SU-DHL-6 (cell line): ENCODE measurements around the gene UPF3A.
"Not testable (repeated sequence)": the region's sequence is repeated elsewhere in the genome, so short reads cannot be mapped to it uniquely, and the experiment has no call there.

Experiments used
- H2AFZ ChIP-seq: fragments of 200-600 bp; sonication (generic); 2 replicates; pipeline ENCODE4 v1.6.1; 2014; ENCODE audit warnings: low read depth, mild to moderate bottlenecking, moderate library complexity, mixed read lengths, antibody characterized with exemption, low read length; ENCODE audit not compliant: severe bottlenecking
- H3F3A ChIP-seq: fragments of 200-600 bp; shearing (Covaris generic); 2 replicates; pipeline ENCODE4 v1.6.0; 2016; ENCODE audit warnings: antibody characterized with exemption, mild to moderate bottlenecking; ENCODE audit not compliant: insufficient read depth
- H3K27ac ChIP-seq: fragments of 200-600 bp; sonication (generic); 2 replicates; pipeline ENCODE4 v1.5.1; 2016; ENCODE audit warnings: low read depth, mild to moderate bottlenecking, low read length, moderate library complexity, mixed read lengths
- H3K27me3 ChIP-seq: fragments of 200-600 bp; sonication (generic), shearing (Covaris generic); 2 replicates; pipeline ENCODE4 v1.6.0; 2014; ENCODE audit warnings: mild to moderate bottlenecking, low read length
- H3K36me3 ChIP-seq: fragments of 200-600 bp; sonication (generic); 2 replicates; pipeline ENCODE4 v1.6.1; 2014; ENCODE audit warnings: mild to moderate bottlenecking, low read length, mixed read lengths
- H3K4me2 ChIP-seq: fragments of 300-600, 200-600 bp; shearing (Covaris generic), sonication (generic); 2 replicates; pipeline ENCODE4 v1.6.0; 2014; ENCODE audit warnings: low read length, low read depth, mild to moderate bottlenecking; ENCODE audit not compliant: poor library complexity, severe bottlenecking
- H3K4me3 ChIP-seq: fragments of 200-600 bp; sonication (generic); 2 replicates; pipeline ENCODE4 v1.5.1; 2014; ENCODE audit warnings: antibody characterized with exemption, low read length, mild to moderate bottlenecking, mixed read lengths; ENCODE audit not compliant: insufficient read depth, poor library complexity, severe bottlenecking
- H3K79me2 ChIP-seq: fragments of 200-600 bp; sonication (generic); 2 replicates; pipeline ENCODE4 v1.6.1; 2014; ENCODE audit warnings: mild to moderate bottlenecking, low read length, moderate library complexity; ENCODE audit not compliant: insufficient read depth
- H3K9ac ChIP-seq: fragments of 200-600 bp; sonication (generic); 2 replicates; pipeline ENCODE4 v1.7.0; 2014; ENCODE audit warnings: mild to moderate bottlenecking, low read length
- H3K9me2 ChIP-seq: fragments of 200-600 bp; sonication (generic); replicated peaks from 2 replicates; pipeline ENCODE4 v1.6.1; 2014; ENCODE audit warnings: low read length; ENCODE audit not compliant: insufficient read depth
- H3K9me3 ChIP-seq: fragments of 200-600 bp; sonication (generic); 2 replicates; pipeline ENCODE4 v1.6.1; 2014; ENCODE audit warnings: low read length, mixed read lengths; ENCODE audit not compliant: insufficient read depth
- H4K20me1 ChIP-seq: fragments of 200-600 bp; sonication (generic); 2 replicates; pipeline ENCODE4 v1.6.1; 2014; ENCODE audit warnings: low read depth, mild to moderate bottlenecking, antibody characterized with exemption, low read length, moderate library complexity, mixed read lengths
- EZH2phosphoT487 ChIP-seq: fragments of 200-600 bp; sonication (generic), shearing (Covaris generic); conservative IDR thresholded peaks from 2 replicates; pipeline ENCODE4 v1.6.1; 2018; ENCODE audit warnings: mild to moderate bottlenecking, antibody characterized with exemption, low read length, moderate library complexity, mixed read lengths
- TF ChIP-seq, protein P1 (sequence below): fragments of 200-600 bp; sonication (generic); IDR thresholded peaks from one replicate; pipeline ENCODE4 v1.5.1; 2017; ENCODE audit warnings: antibody characterized with exemption, mild to moderate bottlenecking, low read length, moderate library complexity; ENCODE audit not compliant: insufficient read depth, poor library complexity, severe bottlenecking

Gene UPF3A

DNA sequence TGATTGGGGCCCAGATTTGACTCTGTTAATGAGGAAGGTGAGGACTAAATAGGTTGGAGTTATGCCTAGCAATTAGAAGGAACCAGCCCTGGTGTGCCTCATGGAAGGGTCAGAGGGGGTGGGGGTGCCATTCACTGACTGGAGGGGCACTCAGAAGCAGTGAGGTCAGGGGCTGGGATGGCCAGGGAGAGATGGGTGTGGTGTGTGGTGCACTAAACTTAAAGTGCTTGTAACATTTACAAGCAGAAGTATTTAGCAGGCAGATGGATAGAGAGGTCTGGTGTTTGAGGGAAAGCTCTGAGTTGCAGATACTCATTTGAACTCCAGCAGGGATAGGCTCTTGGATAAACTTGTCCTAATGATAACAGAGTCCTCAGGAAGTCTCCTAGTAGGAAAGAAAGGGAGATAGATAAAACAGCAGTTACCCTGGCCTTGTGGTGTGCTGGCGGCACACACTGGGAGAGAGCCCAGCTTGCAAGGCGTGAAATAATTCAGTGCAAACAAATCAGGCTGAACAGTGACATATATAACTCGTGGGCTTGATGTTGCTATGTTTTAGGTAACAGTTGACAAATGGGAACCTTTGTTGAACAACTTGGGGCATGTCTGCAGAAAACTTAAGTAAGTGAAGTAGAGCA, 20.0 kb upstream of the UPF3A start:
- Histone ChIP-seq H3F3A (no peaks in the 10 kb centered on the region), H3K9me2 (no peaks in the 10 kb centered on the region), H3K9ac (no peak overlapping the region), H3K36me3 (peaks cover 57% of the 10 kb centered on the region), H3K79me2 (no peaks in the 10 kb centered on the region), H3K4me2 (no peak overlapping the region), H3K9me3 (no peaks in the 10 kb centered on the region), H2AFZ (no peak overlapping the region), H3K27me3 (no peaks in the 10 kb centered on the region), H4K20me1 (no peaks in the 10 kb centered on the region), H3K27ac (no peak overlapping the region), H3K4me3 (no peak overlapping the region)
- TF ChIP-seq, protein P1, sequence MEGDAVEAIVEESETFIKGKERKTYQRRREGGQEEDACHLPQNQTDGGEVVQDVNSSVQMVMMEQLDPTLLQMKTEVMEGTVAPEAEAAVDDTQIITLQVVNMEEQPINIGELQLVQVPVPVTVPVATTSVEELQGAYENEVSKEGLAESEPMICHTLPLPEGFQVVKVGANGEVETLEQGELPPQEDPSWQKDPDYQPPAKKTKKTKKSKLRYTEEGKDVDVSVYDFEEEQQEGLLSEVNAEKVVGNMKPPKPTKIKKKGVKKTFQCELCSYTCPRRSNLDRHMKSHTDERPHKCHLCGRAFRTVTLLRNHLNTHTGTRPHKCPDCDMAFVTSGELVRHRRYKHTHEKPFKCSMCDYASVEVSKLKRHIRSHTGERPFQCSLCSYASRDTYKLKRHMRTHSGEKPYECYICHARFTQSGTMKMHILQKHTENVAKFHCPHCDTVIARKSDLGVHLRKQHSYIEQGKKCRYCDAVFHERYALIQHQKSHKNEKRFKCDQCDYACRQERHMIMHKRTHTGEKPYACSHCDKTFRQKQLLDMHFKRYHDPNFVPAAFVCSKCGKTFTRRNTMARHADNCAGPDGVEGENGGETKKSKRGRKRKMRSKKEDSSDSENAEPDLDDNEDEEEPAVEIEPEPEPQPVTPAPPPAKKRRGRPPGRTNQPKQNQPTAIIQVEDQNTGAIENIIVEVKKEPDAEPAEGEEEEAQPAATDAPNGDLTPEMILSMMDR, result no peak

DNA sequence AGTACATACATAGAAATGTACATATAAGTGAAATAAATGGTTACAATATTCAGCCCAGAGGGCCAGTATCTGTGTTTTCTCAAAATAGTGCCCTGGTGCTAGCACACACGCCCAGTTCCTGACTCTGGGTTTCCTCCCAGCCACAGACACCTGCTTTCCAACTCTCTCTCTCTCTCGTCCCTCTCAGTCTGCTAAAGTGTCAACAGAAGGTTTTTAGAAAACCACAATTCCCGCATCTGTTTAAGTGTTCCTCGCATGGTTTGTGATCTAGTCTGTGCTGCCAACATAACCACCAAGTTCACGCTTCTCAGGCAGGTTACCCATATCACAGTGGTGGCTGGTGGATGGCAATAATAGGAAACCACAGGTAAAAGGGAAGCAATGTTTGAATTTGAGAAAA, 17.8 kb upstream of the UPF3A start:
- TF ChIP-seq, protein P1, result no peak
- TF ChIP-seq EZH2phosphoT487, result no peak
- peaks cover 51% of the 10 kb centered on the region for H3K36me3 ChIP-seq
- H3K9me3 ChIP-seq, result no peaks in the 10 kb centered on the region
- no peak overlapping the region for H3K4me2 ChIP-seq
- H3K27me3 ChIP-seq, result no peaks in the 10 kb centered on the region
- H4K20me1 ChIP-seq, result no peaks in the 10 kb centered on the region
- H3K4me3 ChIP-seq, result no peak overlapping the region
- H3K79me2 ChIP-seq, result no peaks in the 10 kb centered on the region
- no peaks in the 10 kb centered on the region for H3F3A ChIP-seq
- H2AFZ ChIP-seq, result no peak overlapping the region
- no peak overlapping the region for H3K27ac ChIP-seq
- no peak overlapping the region for H3K9ac ChIP-seq
- H3K9me2 ChIP-seq, result no peaks in the 10 kb centered on the region

DNA sequence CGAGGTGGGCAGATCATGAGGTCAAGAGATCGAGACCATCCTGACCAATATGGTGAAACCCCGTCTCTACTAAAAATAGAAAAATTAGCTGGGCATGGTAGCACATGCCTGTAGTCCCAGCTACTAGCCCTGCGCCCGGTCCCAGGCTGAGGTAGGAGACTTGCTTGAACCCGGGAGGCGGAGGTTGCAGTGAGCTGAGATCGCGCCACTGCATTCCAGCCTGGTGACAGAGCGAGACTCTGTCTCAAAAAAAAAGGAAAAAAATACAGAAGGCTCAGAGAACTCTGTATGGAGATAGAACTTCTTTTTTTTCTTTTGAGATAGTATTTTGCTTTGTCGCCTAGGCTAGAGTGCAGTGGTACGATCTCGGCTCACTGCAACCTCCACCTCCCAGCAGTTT, 17.1 kb upstream of the UPF3A start:
- not testable (repeated sequence) for H3K9ac ChIP-seq, H3K4me3 ChIP-seq, H3F3A ChIP-seq, H3K27me3 ChIP-seq, H3K9me3 ChIP-seq, H4K20me1 ChIP-seq, H3K9me2 ChIP-seq, H3K4me2 ChIP-seq, H3K27ac ChIP-seq, H3K79me2 ChIP-seq, H2AFZ ChIP-seq
- H3K36me3 ChIP-seq, result peaks cover 49% of the 10 kb centered on the region

DNA sequence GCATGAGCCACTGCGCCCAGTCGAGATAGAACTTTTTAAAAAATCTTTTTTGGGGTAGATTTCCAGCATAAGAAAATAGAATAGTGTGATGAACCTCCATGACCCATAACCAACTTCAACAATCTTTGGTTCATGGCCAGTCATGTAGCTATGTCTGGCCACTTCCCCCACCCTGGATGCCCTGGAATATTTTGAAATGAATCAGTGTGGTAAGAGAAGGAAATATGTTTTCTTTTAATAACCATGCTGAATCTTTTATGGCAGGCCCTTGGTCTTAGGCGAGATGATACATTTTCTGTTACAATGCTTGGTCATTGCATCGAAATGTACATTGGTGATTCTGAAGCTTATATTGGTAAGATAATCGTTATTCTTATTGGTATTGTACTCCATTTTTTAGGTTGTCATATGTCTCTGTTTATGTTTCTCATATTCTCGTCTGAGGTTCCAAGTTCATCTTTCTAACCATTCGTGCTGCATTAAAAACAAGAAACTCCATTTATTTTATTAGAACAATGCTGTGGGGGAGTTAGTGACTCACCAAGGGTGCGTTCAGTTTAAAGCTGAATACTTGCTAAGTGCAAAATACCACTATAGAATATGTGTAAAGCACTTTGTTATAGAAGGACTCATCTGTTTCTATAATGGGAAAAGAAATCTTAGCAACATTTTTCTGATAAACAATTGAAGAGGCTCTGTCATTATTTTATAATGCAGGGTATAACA, 16.4 kb upstream of the UPF3A start:
- Histone ChIP-seq H3K36me3 (peaks cover 42% of the 10 kb centered on the region), H3K4me2 (no peak overlapping the region), H3K9me2 (no peaks in the 10 kb centered on the region)

More for the DNA sequence above, 16.4 kb upstream of the UPF3A start:
- no peak for TF ChIP-seq EZH2phosphoT487
- TF ChIP-seq, protein P1, result no peak
- Histone ChIP-seq H2AFZ (no peak overlapping the region), H3K27me3 (no peaks in the 10 kb centered on the region), H3K4me3 (no peak overlapping the region), H3K9me3 (no peaks in the 10 kb centered on the region), H4K20me1 (no peaks in the 10 kb centered on the region), H3K79me2 (no peaks in the 10 kb centered on the region), H3F3A (no peaks in the 10 kb centered on the region), H3K9ac (no peak overlapping the region), H3K27ac (no peak overlapping the region)
